DMS153 (cell line): Measurements from ENCODE around the gene DENND1A.

Source experiments
- DNase-seq: peaks from one replicate; lab custom pipeline; 2025; lab: John Stamatoyannopoulos, UW

The DENND1A gene

GRCh38 chr9:123530244-123530643 is 399.7 kb downstream of the DENND1A start:
- no peak for DNase-seq

DNA sequence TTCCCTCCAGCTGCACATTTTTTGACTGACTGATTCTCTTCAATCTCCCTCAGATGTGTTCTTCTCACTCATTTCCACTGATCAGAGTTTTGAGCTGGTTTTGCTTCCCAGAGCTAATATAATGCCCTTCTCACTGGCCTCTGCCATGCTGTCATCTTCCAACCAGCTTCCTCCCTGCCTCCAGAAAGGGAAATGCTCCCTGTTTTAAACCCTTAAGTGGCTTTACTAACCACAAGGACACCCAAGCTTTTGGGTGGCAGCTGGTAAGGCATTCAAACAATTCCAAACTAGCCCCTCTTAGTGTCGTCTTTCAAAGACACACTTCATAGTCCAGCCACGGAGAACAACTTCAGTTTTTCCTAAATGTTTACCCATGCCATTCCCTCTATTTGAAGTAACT is 401.4 kb downstream of the DENND1A start:
- DNase-seq, result no peak

DNA sequence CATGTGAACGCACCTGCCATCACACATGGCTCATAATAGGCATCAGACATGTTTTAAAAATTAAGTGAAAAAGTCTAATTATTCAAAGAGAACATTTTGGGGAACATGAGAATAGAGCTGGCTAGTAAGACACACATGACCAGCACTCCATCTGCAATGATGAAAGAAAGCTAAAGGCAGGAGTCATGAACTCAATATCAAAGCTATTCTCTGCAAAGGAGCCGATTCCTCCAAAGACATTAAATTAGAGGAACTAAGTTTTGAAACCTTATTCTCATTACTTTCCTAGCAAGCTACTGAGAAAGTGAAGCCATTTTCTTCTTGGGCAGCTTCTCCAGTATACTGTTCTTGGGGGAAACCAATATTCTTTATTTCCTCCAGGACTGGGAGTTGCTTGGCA is 401.9 kb downstream of the DENND1A start:
- no peak for DNase-seq

DNA sequence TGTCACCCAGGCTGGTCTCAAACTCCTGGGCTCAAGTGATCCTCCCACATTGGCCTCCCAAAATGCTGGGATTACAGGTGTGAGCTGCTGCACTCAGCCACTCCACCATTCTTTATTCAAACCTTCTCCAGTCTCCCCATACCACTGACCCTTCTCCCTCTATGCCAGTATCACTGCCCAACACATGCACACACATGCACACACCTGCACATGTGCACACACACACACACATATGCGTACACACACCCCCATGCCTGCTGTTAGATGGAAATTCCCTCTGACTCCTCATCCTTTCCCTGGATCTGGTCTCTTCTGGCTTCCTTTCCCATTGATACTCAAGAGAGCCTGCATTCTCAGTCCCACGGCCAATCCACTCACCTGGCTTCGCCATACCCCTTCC is 404.0 kb downstream of the DENND1A start:
- DNase-seq, result no peak

DNA sequence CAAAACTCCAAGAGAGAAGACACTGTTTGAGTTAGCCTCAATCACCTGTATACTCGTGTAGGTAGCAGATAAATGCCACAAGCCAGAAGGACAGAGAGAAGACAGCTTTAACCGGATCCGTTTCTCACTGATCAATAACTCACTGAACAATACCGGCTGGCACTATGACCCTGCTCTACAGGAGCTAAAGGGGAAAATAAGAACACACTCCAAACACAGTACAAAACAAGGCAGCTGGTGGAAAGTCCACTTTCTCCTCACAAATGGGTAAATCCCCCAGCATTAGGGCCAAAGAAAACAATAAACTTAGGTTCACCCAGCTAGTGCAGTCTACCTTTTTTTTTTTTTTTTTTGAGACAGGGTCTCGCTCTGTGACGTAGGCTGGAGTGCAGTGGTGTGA is 404.5 kb downstream of the DENND1A start:
- DNase-seq, result no peak

- DNase-seq, result no peak
These were observed 405.1 kb downstream of the DENND1A start for GRCh38 chr9:123524866-123525265.

- DNase-seq, result no peak
These were observed 406.1 kb downstream of the DENND1A start for GRCh38 chr9:123523845-123524244.

GRCh38 chr9:123523001-123523400 is 406.9 kb downstream of the DENND1A start:
- DNase-seq, result no peak

DNA sequence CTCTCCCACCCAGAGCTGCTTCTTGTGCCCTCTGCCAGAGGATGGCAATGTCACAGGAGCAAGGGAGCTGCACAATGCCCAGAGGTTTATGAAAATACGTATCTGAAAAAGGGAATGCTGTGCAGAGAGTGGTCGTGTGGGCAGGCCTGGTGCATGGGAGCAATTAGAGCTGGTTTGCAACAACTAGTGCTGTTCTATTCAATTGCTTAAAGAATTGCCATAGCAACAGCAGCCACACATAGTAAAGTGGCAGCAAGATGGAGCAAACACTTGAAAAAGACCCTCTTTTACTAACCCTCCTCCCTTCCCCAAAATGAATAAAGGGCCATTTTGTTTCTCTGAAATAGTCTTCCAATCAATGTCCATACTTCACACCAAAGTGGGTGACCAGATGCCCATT is 407.7 kb downstream of the DENND1A start:
- no peak for DNase-seq

- no peak for DNase-seq
These were observed 411.6 kb downstream of the DENND1A start for GRCh38 chr9:123518338-123518737.

DNA sequence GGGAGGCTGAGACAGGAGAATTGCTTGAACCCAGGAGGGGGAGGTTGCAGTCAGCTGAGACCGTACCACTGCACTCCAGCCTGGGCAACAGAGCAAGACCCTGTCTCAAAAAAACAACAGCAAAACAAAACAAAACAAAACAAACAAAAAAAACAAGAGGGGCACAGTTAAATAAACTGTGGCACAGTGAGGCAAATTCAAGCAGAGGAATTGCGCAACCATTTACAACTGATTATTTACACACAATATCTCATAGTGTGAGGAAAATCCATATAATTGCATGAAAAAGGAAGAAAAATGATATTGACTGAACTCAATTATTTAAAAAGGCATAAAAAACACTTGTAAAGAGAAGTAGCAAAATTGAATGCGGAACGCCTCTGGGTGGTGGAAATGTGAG is 412.4 kb downstream of the DENND1A start:
- no peak for DNase-seq

DNA sequence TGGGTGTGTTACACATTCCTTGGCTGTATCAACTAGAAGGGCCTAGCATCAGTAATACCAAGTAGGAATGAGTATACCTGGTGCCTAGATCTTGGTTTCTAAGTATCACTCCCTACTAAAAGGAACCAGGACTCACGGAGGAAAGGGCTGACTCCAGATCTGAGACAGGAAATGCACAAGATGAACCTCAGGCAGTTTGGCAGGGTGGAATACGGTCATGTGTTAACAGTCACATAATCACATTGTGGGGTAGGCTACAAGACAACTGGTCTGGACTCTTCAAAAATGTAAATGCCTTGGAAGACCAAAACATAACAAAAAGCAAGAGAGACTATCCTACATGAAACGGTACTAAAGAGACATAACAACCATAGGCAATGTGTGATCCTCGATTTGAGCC is 415.2 kb downstream of the DENND1A start:
- no peak for DNase-seq

DNA sequence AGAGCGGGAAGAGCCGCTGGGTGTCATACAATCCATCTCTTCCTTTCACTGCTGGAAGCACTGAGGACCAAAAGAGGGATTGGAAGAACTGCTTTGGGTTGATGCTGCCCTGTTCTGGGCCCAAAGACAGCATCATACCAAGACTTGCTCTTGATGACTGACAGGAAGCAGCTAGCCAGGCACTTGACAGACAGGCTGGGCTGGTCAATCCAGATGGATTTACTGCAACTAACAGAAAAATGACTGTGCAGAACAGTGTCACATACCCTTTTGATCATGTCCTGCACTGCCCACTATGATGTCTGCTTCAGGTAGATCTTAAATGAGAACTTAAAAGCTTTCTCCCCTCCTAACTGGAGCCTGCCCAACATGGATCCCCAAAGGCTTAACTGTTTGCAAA is 416.4 kb downstream of the DENND1A start:
- no peak for DNase-seq

DNA sequence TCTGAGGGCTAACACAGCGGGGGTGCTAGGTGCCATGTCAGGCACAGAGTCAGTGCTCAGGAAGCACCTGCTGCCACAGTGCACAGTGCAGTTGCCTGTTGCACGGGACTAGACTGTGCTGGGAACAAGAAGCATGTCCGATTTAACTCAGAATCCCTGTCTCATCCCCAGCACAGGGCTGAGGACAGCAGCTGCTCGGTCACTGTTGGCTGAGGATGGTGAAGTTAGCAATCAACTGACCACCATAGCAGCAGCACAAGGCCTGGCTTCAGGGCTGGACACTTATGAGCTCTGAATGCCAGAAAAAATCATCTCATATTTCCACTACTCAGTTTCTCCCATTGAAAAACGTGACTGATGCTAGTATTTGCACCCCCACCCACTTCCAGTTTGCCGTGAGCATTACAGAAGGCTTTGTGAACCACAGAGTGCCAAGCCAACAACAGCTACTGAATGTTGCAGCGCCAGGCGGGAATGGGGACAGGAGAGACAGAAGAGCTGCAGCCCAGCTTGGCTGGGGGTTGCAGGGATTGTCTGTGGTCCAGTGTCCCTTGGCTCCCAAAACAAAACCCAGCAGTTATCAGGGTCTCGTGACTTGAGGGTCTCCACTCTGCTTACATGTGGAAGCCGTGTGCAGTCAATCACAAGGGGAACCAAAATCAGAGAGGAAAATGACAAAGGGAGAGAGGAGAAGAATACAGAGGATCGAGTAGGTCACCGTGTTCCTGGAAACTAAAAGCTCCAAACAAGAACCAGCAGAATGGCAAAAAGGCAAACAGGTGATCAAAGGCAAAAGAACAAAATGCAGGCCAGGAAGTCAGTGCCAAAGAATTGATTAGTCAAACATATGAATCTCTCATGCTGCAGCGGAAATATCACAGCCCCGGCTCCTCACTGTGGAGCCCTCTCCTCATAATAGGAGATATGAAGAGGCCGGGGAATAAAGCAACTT is 418.3 kb downstream of the DENND1A start:
- no peak for DNase-seq

GRCh38 chr9:123509646-123510045 is 420.3 kb downstream of the DENND1A start:
- no peak for DNase-seq

- no peak for DNase-seq
These were observed 421.9 kb downstream of the DENND1A start for GRCh38 chr9:123508048-123508447.

- DNase-seq, result no peak
These were observed 424.4 kb downstream of the DENND1A start for GRCh38 chr9:123505496-123505895.

DNA sequence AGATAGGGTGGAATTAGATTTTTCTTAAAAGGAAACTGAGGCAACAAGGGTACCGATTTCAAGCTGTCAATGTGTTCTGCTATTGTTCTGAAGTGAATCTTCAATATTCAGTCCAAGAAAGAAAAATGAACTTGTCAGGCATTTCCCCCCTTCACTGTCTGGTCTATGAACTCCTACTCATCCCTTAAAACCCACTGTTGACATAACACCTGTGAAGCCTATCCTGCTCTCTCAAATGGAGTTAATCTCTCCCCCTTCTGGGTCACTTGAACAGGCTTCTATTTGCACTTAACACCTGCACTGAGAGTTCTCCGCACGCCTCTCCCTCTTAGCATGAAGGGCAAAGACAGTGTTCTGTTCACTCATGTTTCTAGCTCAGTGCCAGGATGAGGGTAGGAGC is 429.6 kb downstream of the DENND1A start:
- no peak for DNase-seq

GRCh38 chr9:123497830-123498229 is 432.1 kb downstream of the DENND1A start:
- no peak for DNase-seq

DNA sequence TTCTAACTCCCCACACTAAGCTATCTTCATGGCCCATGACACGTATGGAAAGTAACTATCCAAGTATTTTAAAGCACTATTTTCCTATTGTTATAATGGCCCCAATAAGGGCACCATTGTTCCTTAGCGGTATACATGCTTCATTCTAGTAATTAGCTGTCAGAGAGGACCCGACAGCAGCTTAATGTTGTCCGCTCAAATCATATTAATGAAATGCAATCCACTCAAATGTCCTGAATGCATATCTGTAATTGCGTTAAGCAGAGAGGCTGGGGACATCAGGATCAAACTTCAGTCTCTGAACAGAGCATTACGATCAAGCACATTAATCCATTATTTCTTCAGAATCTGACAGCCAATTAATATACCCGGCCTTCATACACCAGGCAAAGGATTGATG is 434.2 kb downstream of the DENND1A start:
- no peak for DNase-seq

DNA sequence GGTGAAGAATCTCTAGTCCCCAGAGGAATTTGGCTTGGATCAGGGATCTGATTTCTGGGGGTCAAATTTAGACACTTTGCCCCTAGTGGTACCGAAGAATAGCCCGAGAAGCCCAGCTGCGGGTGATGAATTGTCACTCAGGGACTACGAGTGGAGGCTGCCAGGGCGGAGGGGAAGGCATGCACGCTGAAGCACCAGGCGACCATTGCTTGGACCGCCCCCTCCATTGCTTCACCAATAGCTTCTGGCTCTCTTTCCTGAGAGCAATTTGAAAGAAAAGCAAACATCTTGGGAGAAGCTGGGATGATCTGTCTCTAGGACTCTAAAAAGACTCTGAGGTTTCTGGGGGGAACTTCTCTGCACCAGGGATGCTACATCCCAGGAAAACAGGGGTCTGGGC is 436.3 kb downstream of the DENND1A start:
- no peak for DNase-seq

GRCh38 chr9:123490688-123491087 is 439.2 kb downstream of the DENND1A start:
- no peak for DNase-seq

GRCh38 chr9:123488722-123489321 is 441.1 kb downstream of the DENND1A start:
- DNase-seq, result no peak
